ENCODE results near the gene UBTFL1. TPM values are rescaled to one million over a fixed set of nuclear protein-coding genes. Genes with fewer than 3 reads are reported as not detected.
"Not testable (repeated sequence)": the region's sequence is repeated elsewhere in the genome, so short reads cannot be mapped to it uniquely, and the experiment has no call there.

Gene UBTFL1, protein sequence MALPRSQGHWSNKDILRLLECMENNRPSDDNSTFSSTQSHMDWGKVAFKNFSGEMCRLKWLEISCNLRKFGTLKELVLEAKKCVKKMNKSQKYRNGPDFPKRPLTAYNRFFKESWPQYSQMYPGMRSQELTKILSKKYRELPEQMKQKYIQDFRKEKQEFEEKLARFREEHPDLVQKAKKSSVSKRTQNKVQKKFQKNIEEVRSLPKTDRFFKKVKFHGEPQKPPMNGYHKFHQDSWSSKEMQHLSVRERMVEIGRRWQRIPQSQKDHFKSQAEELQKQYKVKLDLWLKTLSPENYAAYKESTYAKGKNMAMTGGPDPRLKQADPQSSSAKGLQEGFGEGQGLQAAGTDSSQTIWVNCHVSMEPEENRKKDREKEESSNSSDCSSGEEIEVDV
- total RNA-seq (2022) = not detected in 2 replicates
- Bru-seq, nascent RNA = not detected
- not detected for BruChase-seq, experiment 1, labeled RNA remaining after a 2-hour chase
- BruChase-seq, experiment 2, labeled RNA remaining after a 6-hour chase = not detected
- long read RNA-seq = 0 reads

GRCh38 chr11:90085650-90086049 is at the start of gene UBTFL1:
TSS of gene UBTFL1 (plus strand) at chr11:90085950. CDS start at chr11:90085950, 0 bp downstream.
- H3K36me3 ChIP-seq (ENCODE audit: control insufficient read depth, insufficient read depth, low read length); H3K4me3 Mint-ChIP-seq (ENCODE audit: unreplicated experiment); DNase-seq; POLR2A ChIA-PET; H3K9me3 ChIP-seq; BruUV-seq (replicated peaks); H3K36me3 Mint-ChIP-seq (ENCODE audit: insufficient read depth, unreplicated experiment); H3K9me3 Mint-ChIP-seq (ENCODE audit: unreplicated experiment); H3K27me3 Mint-ChIP-seq (ENCODE audit: insufficient read depth, unreplicated experiment); CTCF ChIA-PET; H3K4me3 ChIP-seq (ENCODE audit: low read depth, low read length); H3K27ac Mint-ChIP-seq (ENCODE audit: unreplicated experiment); H3K4me1 ChIP-seq; H3K27me3 ChIP-seq (replicated peaks; ENCODE audit: control insufficient read depth, insufficient read depth, low read length); H3K4me1 Mint-ChIP-seq (ENCODE audit: low read depth, unreplicated experiment); intact Hi-C loops (cut with micrococcal nuclease; ENCODE audit: unreplicated experiment): not testable (repeated sequence)

- CTCF ChIA-PET; H3K4me3 Mint-ChIP-seq (ENCODE audit: unreplicated experiment); H3K9me3 ChIP-seq; H3K4me3 ChIP-seq (ENCODE audit: low read depth, low read length); H3K4me1 Mint-ChIP-seq (ENCODE audit: low read depth, unreplicated experiment); DNase-seq; BruUV-seq (replicated peaks); H3K27me3 Mint-ChIP-seq (ENCODE audit: insufficient read depth, unreplicated experiment); H3K36me3 ChIP-seq (ENCODE audit: control insufficient read depth, insufficient read depth, low read length); H3K9me3 Mint-ChIP-seq (ENCODE audit: unreplicated experiment); H3K4me1 ChIP-seq; POLR2A ChIA-PET; H3K27ac Mint-ChIP-seq (ENCODE audit: unreplicated experiment); H3K36me3 Mint-ChIP-seq (ENCODE audit: insufficient read depth, unreplicated experiment); H3K27me3 ChIP-seq (replicated peaks; ENCODE audit: control insufficient read depth, insufficient read depth, low read length); intact Hi-C loops (cut with micrococcal nuclease; ENCODE audit: unreplicated experiment): not testable (repeated sequence)
Observed at GRCh38 chr11:90051591-90052209, 34.0 kb upstream of the UBTFL1 start.

- intact Hi-C loops (cut with micrococcal nuclease; ENCODE audit: unreplicated experiment); H3K27me3 ChIP-seq (replicated peaks; ENCODE audit: control insufficient read depth, insufficient read depth, low read length); H3K4me1 Mint-ChIP-seq (ENCODE audit: low read depth, unreplicated experiment); H3K4me3 Mint-ChIP-seq (ENCODE audit: unreplicated experiment); DNase-seq; H3K36me3 Mint-ChIP-seq (ENCODE audit: insufficient read depth, unreplicated experiment); BruUV-seq (replicated peaks); H3K36me3 ChIP-seq (ENCODE audit: control insufficient read depth, insufficient read depth, low read length); CTCF ChIA-PET; H3K4me1 ChIP-seq; H3K4me3 ChIP-seq (ENCODE audit: low read depth, low read length); H3K27ac Mint-ChIP-seq (ENCODE audit: unreplicated experiment); POLR2A ChIA-PET; H3K9me3 Mint-ChIP-seq (ENCODE audit: unreplicated experiment); H3K9me3 ChIP-seq; H3K27me3 Mint-ChIP-seq (ENCODE audit: insufficient read depth, unreplicated experiment): not testable (repeated sequence)
Observed at GRCh38 chr11:90052311-90052710, 33.4 kb upstream of the UBTFL1 start.

DNA sequence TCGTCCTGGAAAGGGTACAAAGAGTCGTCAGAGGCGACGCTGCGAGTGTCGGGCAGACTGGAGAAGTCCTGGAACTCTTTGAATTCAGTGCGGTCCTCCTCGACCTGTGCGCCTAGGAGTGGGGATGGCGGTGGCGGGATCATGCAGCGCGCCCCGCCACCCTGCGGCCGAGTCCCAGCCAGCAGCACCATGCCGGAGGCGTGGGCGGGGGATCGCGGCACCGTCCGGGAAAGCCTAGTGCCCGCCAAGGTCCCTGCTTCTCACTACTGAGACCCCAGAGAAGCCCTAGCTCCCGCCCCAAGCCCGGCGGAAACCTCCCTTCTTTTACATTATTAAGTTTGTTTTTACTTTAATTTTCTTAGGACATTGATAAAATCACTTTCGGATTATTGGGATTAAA is 32.2 kb upstream of the UBTFL1 start:
- H3K4me1 ChIP-seq; H3K4me3 ChIP-seq (ENCODE audit: low read depth, low read length); H3K36me3 Mint-ChIP-seq (ENCODE audit: insufficient read depth, unreplicated experiment); H3K4me1 Mint-ChIP-seq (ENCODE audit: low read depth, unreplicated experiment); DNase-seq; H3K36me3 ChIP-seq (ENCODE audit: control insufficient read depth, insufficient read depth, low read length); H3K27me3 Mint-ChIP-seq (ENCODE audit: insufficient read depth, unreplicated experiment); H3K4me3 Mint-ChIP-seq (ENCODE audit: unreplicated experiment); H3K27me3 ChIP-seq (replicated peaks; ENCODE audit: control insufficient read depth, insufficient read depth, low read length); CTCF ChIA-PET; BruUV-seq (replicated peaks); H3K9me3 Mint-ChIP-seq (ENCODE audit: unreplicated experiment); intact Hi-C loops (cut with micrococcal nuclease; ENCODE audit: unreplicated experiment); POLR2A ChIA-PET; H3K9me3 ChIP-seq; H3K27ac Mint-ChIP-seq (ENCODE audit: unreplicated experiment): not testable (repeated sequence)

DNA sequence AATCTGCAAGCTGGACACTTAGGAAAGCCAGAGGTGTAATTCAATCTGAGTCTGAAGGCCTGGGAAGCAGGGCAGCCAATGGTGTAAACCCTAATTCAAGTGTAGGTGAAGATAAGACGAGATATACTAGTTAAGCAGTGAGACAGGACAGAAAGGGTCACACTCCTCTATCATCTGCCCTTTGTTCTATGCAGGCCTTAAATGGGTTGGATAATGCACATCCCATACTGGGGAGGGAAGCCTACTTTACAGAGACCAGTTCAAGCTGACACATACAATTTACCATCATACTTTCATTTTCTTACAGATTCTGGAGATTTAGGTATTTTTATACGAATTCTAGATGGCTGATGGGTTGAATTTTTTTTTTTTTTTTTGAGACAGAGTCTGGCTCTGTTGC is 3.0 kb downstream of the UBTFL1 start:
- H3K36me3 Mint-ChIP-seq (ENCODE audit: insufficient read depth, unreplicated experiment); H3K27me3 Mint-ChIP-seq (ENCODE audit: insufficient read depth, unreplicated experiment); H3K9me3 Mint-ChIP-seq (ENCODE audit: unreplicated experiment); H3K27me3 ChIP-seq (replicated peaks; ENCODE audit: control insufficient read depth, insufficient read depth, low read length); POLR2A ChIA-PET; H3K36me3 ChIP-seq (ENCODE audit: control insufficient read depth, insufficient read depth, low read length); intact Hi-C loops (cut with micrococcal nuclease; ENCODE audit: unreplicated experiment); H3K4me1 Mint-ChIP-seq (ENCODE audit: low read depth, unreplicated experiment); H3K4me3 ChIP-seq (ENCODE audit: low read depth, low read length); H3K27ac Mint-ChIP-seq (ENCODE audit: unreplicated experiment); CTCF ChIA-PET; H3K4me3 Mint-ChIP-seq (ENCODE audit: unreplicated experiment); H3K4me1 ChIP-seq; H3K9me3 ChIP-seq; BruUV-seq (replicated peaks); DNase-seq: not testable (repeated sequence)

- H3K4me3 Mint-ChIP-seq (ENCODE audit: unreplicated experiment); H3K27me3 Mint-ChIP-seq (ENCODE audit: insufficient read depth, unreplicated experiment); H3K4me3 ChIP-seq (ENCODE audit: low read depth, low read length); H3K36me3 ChIP-seq (ENCODE audit: control insufficient read depth, insufficient read depth, low read length); H3K4me1 ChIP-seq; H3K36me3 Mint-ChIP-seq (ENCODE audit: insufficient read depth, unreplicated experiment); H3K9me3 Mint-ChIP-seq (ENCODE audit: unreplicated experiment); H3K27me3 ChIP-seq (replicated peaks; ENCODE audit: control insufficient read depth, insufficient read depth, low read length); POLR2A ChIA-PET; intact Hi-C loops (cut with micrococcal nuclease; ENCODE audit: unreplicated experiment); H3K27ac Mint-ChIP-seq (ENCODE audit: unreplicated experiment); BruUV-seq (replicated peaks); DNase-seq; H3K9me3 ChIP-seq; CTCF ChIA-PET; H3K4me1 Mint-ChIP-seq (ENCODE audit: low read depth, unreplicated experiment): not testable (repeated sequence)
Observed at GRCh38 chr11:90095230-90095924, 9.6 kb downstream of the UBTFL1 start.

Measured in Caco-2 (cell line).